SK-N-SH treated with all-trans-retinoic acid at 6 μM for 48 hours (cell line): Measurements from ENCODE around the gene ATP7B.

Source experiments
- ATAC-seq: fragments of 200-7000 bp; cut with Tn5 transposase; 3 replicates; pipeline ENCODE4 v1.9.1; 2020; ENCODE audit warnings: mild to moderate bottlenecking, moderate library complexity
- ARNTL ChIP-seq: fragments of 450-650 bp; formaldehyde crosslinking; IDR thresholded peaks from 2 replicates; pipeline ENCODE4 v1.5.0; 2020; ENCODE audit warnings: low read depth, mild to moderate bottlenecking, moderate library complexity, borderline replicate concordance
- BACH2 ChIP-seq: fragments of 250-450 bp; sonication (Bioruptor Pico); IDR thresholded peaks from 2 replicates; pipeline ENCODE4 v1.9.0; 2021; ENCODE audit warnings: mild to moderate bottlenecking, borderline replicate concordance
- CREB5 ChIP-seq: fragments of 250-450 bp; sonication (Bioruptor Pico); IDR thresholded peaks from 2 replicates; pipeline ENCODE4 v1.5.1; 2020; ENCODE audit warnings: low read depth, mild to moderate bottlenecking, moderate library complexity
- CSDC2 ChIP-seq: fragments of 250-450 bp; sonication (Bioruptor Pico); IDR thresholded peaks from 2 replicates; pipeline ENCODE4 v1.5.0; 2020; ENCODE audit warnings: mild to moderate bottlenecking, moderate library complexity
- ESRRG ChIP-seq: fragments of 250-450 bp; sonication (Bioruptor Pico); IDR thresholded peaks from 2 replicates; pipeline ENCODE4 v1.6.1; 2021; ENCODE audit warnings: mild to moderate bottlenecking
- GLIS3 ChIP-seq: fragments of 250-450 bp; sonication (Bioruptor Pico); IDR thresholded peaks from 2 replicates; pipeline ENCODE4 v1.5.0; 2020; ENCODE audit warnings: mild to moderate bottlenecking, moderate library complexity
- ISL1 ChIP-seq: fragments of 250-450 bp; sonication (Bioruptor Pico); IDR thresholded peaks from 2 replicates; pipeline ENCODE4 v2.1.2; 2022; ENCODE audit warnings: mild to moderate bottlenecking, moderate library complexity
- OSR1 ChIP-seq: fragments of 250-450 bp; sonication (Bioruptor Pico); IDR thresholded peaks from 2 replicates; pipeline ENCODE4 v1.8.0; 2022; ENCODE audit warnings: moderate library complexity, mild to moderate bottlenecking, inconsistent platforms
- POU6F1 ChIP-seq: fragments of 250-450 bp; sonication (Bioruptor Pico); IDR thresholded peaks from 2 replicates; pipeline ENCODE4 v1.8.0; 2021; ENCODE audit warnings: low read depth, mild to moderate bottlenecking, moderate library complexity, borderline replicate concordance
- PPARA ChIP-seq: fragments of 250-450 bp; sonication (Bioruptor Pico); IDR thresholded peaks from 2 replicates; pipeline ENCODE4 v1.5.0; 2020; ENCODE audit warnings: mild to moderate bottlenecking, borderline replicate concordance
- RARB ChIP-seq: fragments of 250-450 bp; sonication (Bioruptor Pico); IDR thresholded peaks from 2 replicates; pipeline ENCODE4 v1.8.0; 2021; ENCODE audit warnings: mild to moderate bottlenecking, moderate library complexity
- SNAI2 ChIP-seq: fragments of 250-450 bp; sonication (Bioruptor Pico); IDR thresholded peaks from 2 replicates; pipeline ENCODE4 v1.5.0; 2020; ENCODE audit warnings: mild to moderate bottlenecking, moderate library complexity
- TCF4 ChIP-seq: fragments of 250-450 bp; sonication (Bioruptor Pico); IDR thresholded peaks from 2 replicates; pipeline ENCODE4 v1.8.0; 2021; ENCODE audit warnings: mild to moderate bottlenecking, moderate library complexity, borderline replicate concordance
- ZC3H10 ChIP-seq: fragments of 250-450 bp; sonication (Bioruptor Pico); IDR thresholded peaks from 2 replicates; pipeline ENCODE4 v1.5.1; 2021; ENCODE audit warnings: mild to moderate bottlenecking, moderate library complexity
- ZFP3 ChIP-seq: fragments of 250-450 bp; sonication (Bioruptor Pico); IDR thresholded peaks from 2 replicates; pipeline ENCODE4 v1.5.0; 2020; ENCODE audit warnings: mild to moderate bottlenecking, moderate library complexity
- ZNF565 ChIP-seq: fragments of 450-650 bp; formaldehyde crosslinking; conservative IDR thresholded peaks from 2 replicates; pipeline ENCODE4 v1.5.0; 2020; ENCODE audit warnings: low read depth, mild to moderate bottlenecking, moderate library complexity
- ZNF70 ChIP-seq: fragments of 450-650 bp; formaldehyde crosslinking; IDR thresholded peaks from 2 replicates; pipeline ENCODE4 v1.5.0; 2020; ENCODE audit warnings: mild to moderate bottlenecking, moderate library complexity
- ZNF8 ChIP-seq: fragments of 450-650 bp; formaldehyde crosslinking; IDR thresholded peaks from 2 replicates; pipeline ENCODE4 v1.5.0; 2020; ENCODE audit warnings: mild to moderate bottlenecking, moderate library complexity
- TF ChIP-seq, protein P1 (sequence below): fragments of 250-450 bp; sonication (Bioruptor Pico); IDR thresholded peaks from 2 replicates; pipeline ENCODE4 v1.5.0; 2020; ENCODE audit warnings: mild to moderate bottlenecking, moderate library complexity
- TF ChIP-seq, protein P2 (sequence below): fragments of 250-450 bp; sonication (Bioruptor Pico); IDR thresholded peaks from 2 replicates; pipeline ENCODE4 v1.5.1; 2021; ENCODE audit warnings: mild to moderate bottlenecking, moderate library complexity
- TF ChIP-seq, protein P3 (sequence below): fragments of 250-450 bp; sonication (Bioruptor Pico); IDR thresholded peaks from 2 replicates; pipeline ENCODE4 v1.8.0; 2020; ENCODE audit warnings: mild to moderate bottlenecking, moderate library complexity, borderline replicate concordance

Gene ATP7B

DNA sequence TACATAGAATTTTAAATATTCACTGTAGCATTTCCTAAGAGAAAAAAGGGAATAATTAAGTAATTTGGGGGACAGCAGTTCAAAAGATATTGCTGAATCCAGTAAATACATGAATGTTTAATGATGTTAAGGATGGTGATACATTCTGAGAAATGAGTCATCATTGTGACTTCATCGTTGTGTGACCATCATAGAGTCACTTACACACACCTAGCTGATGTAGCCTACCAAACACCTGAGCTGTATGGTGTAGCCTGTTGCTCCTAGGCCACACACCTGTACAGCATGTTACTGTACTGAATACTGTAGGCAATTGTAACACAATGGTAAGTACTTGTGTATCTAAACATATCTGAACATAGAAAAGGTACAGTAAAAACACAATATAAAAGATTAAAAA is 34.8 kb downstream of the ATP7B start:
- no peak for TF ChIP-seq ZNF70 (CRISPR knock-in tag)
- no peak for TF ChIP-seq BACH2
- no peak for TF ChIP-seq SNAI2 (CRISPR knock-in tag)
- no peak for TF ChIP-seq ZFP3
- no peak for TF ChIP-seq PPARA (CRISPR knock-in tag)
- no peak for TF ChIP-seq ZNF565 (CRISPR knock-in tag)
- TF ChIP-seq, protein P1, sequence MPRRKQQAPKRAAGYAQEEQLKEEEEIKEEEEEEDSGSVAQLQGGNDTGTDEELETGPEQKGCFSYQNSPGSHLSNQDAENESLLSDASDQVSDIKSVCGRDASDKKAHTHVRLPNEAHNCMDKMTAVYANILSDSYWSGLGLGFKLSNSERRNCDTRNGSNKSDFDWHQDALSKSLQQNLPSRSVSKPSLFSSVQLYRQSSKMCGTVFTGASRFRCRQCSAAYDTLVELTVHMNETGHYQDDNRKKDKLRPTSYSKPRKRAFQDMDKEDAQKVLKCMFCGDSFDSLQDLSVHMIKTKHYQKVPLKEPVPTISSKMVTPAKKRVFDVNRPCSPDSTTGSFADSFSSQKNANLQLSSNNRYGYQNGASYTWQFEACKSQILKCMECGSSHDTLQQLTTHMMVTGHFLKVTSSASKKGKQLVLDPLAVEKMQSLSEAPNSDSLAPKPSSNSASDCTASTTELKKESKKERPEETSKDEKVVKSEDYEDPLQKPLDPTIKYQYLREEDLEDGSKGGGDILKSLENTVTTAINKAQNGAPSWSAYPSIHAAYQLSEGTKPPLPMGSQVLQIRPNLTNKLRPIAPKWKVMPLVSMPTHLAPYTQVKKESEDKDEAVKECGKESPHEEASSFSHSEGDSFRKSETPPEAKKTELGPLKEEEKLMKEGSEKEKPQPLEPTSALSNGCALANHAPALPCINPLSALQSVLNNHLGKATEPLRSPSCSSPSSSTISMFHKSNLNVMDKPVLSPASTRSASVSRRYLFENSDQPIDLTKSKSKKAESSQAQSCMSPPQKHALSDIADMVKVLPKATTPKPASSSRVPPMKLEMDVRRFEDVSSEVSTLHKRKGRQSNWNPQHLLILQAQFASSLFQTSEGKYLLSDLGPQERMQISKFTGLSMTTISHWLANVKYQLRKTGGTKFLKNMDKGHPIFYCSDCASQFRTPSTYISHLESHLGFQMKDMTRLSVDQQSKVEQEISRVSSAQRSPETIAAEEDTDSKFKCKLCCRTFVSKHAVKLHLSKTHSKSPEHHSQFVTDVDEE, result no peak
- TF ChIP-seq GLIS3 (CRISPR knock-in tag), result no peak
- TF ChIP-seq ESRRG (CRISPR knock-in tag), result no peak
- TF ChIP-seq ZNF8, result no peak
- TF ChIP-seq CSDC2 (CRISPR knock-in tag), result no peak
- no peak for TF ChIP-seq CREB5
- TF ChIP-seq, protein P2, sequence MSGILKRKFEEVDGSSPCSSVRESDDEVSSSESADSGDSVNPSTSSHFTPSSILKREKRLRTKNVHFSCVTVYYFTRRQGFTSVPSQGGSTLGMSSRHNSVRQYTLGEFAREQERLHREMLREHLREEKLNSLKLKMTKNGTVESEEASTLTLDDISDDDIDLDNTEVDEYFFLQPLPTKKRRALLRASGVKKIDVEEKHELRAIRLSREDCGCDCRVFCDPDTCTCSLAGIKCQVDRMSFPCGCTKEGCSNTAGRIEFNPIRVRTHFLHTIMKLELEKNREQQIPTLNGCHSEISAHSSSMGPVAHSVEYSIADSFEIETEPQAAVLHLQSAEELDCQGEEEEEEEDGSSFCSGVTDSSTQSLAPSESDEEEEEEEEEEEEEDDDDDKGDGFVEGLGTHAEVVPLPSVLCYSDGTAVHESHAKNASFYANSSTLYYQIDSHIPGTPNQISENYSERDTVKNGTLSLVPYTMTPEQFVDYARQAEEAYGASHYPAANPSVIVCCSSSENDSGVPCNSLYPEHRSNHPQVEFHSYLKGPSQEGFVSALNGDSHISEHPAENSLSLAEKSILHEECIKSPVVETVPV (CRISPR knock-in tag), result no peak
- TF ChIP-seq, protein P3, sequence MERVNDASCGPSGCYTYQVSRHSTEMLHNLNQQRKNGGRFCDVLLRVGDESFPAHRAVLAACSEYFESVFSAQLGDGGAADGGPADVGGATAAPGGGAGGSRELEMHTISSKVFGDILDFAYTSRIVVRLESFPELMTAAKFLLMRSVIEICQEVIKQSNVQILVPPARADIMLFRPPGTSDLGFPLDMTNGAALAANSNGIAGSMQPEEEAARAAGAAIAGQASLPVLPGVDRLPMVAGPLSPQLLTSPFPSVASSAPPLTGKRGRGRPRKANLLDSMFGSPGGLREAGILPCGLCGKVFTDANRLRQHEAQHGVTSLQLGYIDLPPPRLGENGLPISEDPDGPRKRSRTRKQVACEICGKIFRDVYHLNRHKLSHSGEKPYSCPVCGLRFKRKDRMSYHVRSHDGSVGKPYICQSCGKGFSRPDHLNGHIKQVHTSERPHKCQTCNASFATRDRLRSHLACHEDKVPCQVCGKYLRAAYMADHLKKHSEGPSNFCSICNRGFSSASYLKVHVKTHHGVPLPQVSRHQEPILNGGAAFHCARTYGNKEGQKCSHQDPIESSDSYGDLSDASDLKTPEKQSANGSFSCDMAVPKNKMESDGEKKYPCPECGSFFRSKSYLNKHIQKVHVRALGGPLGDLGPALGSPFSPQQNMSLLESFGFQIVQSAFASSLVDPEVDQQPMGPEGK (CRISPR knock-in tag), result no peak
- TF ChIP-seq ARNTL (CRISPR knock-in tag), result no peak
- no peak for TF ChIP-seq OSR1 (CRISPR knock-in tag)
- no peak for TF ChIP-seq ISL1
- no peak for TF ChIP-seq POU6F1 (CRISPR knock-in tag)
- TF ChIP-seq RARB (CRISPR knock-in tag), result no peak
- TF ChIP-seq ZC3H10 (CRISPR knock-in tag), result no peak
- TF ChIP-seq, all 23 proteins: peak for 0
- no peak for ATAC-seq

DNA sequence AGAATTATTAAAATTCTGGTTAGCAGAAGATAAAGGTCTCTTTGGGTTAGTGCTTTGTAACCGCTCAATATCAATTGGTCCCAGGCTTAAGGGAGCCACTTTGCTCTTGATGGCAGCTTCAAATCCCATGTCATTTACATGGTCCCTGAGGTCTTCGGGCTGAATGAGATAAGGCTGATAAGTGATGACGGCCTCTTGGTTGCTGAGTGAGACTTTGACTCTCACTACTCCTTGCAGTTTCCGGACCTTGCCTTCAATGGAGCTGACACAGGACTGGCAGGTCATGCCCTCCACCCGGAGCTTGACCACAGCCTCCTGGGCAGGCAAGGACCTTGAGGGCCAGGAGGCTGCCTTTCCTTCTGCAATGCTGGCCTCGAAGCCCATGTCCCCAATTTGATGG is 36.8 kb downstream of the ATP7B start:
- no peak for ATAC-seq
- TF ChIP-seq TCF4 (CRISPR knock-in tag) (no peak), POU6F1 (CRISPR knock-in tag) (no peak)
